ENCODE data around the gene PNPLA5. TPM values are rescaled to one million over a fixed set of nuclear protein-coding genes. Genes with fewer than 3 reads are reported as not detected.
"Not testable (repeated sequence)": the region's sequence is repeated elsewhere in the genome, so short reads cannot be mapped to it uniquely, and the experiment has no call there.

PNPLA5 gene
- polyA plus RNA-seq, 1 experiment = not detected

GRCh38 chr22:43911351-43911750 lies 19.5 kb upstream of the PNPLA5 start:
- ChIA-PET POLR2A (no interaction called here), CTCF (no interaction called here)
- DNase-seq (ENCODE audit: low read depth) = no peak
- TF ChIP-seq CTCF (IDR thresholded peaks at IDR 0.05; ENCODE audit: insufficient read depth, low read depth, low read length) = no peak
- no peaks in the 10 kb centered on the region for H3K36me3 ChIP-seq (ENCODE audit: control insufficient read depth, insufficient read depth, low read length)
- H3K27me3 ChIP-seq (ENCODE audit: control insufficient read depth, insufficient read depth, low read length) = peaks cover 10% of the 10 kb centered on the region
- H3K4me3 ChIP-seq (ENCODE audit: low read depth, low read length) = no peak overlapping the region

GRCh38 chr22:43910178-43910695 lies 18.4 kb upstream of the PNPLA5 start:
- H3K27me3 ChIP-seq (ENCODE audit: control insufficient read depth, insufficient read depth, low read length) = peaks cover 10% of the 10 kb centered on the region
- ChIA-PET CTCF (no interaction called here), POLR2A (no interaction called here)
- H3K4me3 ChIP-seq (ENCODE audit: low read depth, low read length) = no peak overlapping the region
- H3K36me3 ChIP-seq (ENCODE audit: control insufficient read depth, insufficient read depth, low read length) = no peaks in the 10 kb centered on the region
- no peak for TF ChIP-seq CTCF (IDR thresholded peaks at IDR 0.05; ENCODE audit: insufficient read depth, low read depth, low read length)
- no peak for DNase-seq (ENCODE audit: low read depth)

- H3K4me3 ChIP-seq (ENCODE audit: low read depth, low read length) = no peak overlapping the region
- no peaks in the 10 kb centered on the region for H3K36me3 ChIP-seq (ENCODE audit: control insufficient read depth, insufficient read depth, low read length)
- H3K27me3 ChIP-seq (ENCODE audit: control insufficient read depth, insufficient read depth, low read length) = peaks cover 10% of the 10 kb centered on the region
- ChIA-PET CTCF (no interaction called here), POLR2A (no interaction called here)
- DNase-seq (ENCODE audit: low read depth) = no peak
- no peak for TF ChIP-seq CTCF (IDR thresholded peaks at IDR 0.05; ENCODE audit: insufficient read depth, low read depth, low read length)
Observed at GRCh38 chr22:43909708-43910107, 17.9 kb upstream of the PNPLA5 start.

GRCh38 chr22:43905681-43906080 lies 13.9 kb upstream of the PNPLA5 start:
- ChIA-PET CTCF (interaction anchor here (0.6 to 1.2 kb wide), 7 partner anchors 8 to 215 kb away, joined by 3 to 7 read pairs (median 3); no protein-coding TSS in a partner anchor), POLR2A (no interaction called here)
- Histone ChIP-seq H3K36me3 (ENCODE audit: control insufficient read depth, insufficient read depth, low read length) (no peaks in the 10 kb centered on the region), H3K27me3 (ENCODE audit: control insufficient read depth, insufficient read depth, low read length) (peaks cover 5% of the 10 kb centered on the region), H3K4me3 (ENCODE audit: low read depth, low read length) (no peak overlapping the region)
- no peak for DNase-seq (ENCODE audit: low read depth)
- TF ChIP-seq CTCF (IDR thresholded peaks at IDR 0.05; ENCODE audit: insufficient read depth, low read depth, low read length) = no peak

GRCh38 chr22:43904412-43904811 lies 12.6 kb upstream of the PNPLA5 start:
- CTCF ChIA-PET = interaction anchor here (0.7 to 2.5 kb wide), 6 partner anchors 10 to 38 kb away, joined by 3 to 12 read pairs (median 4); partner anchors contain the start of gene PNPLA3
- POLR2A ChIA-PET = not testable (repeated sequence)

GRCh38 chr22:43903033-43903432 lies 11.2 kb upstream of the PNPLA5 start:
- not testable (repeated sequence) for H3K36me3 ChIP-seq (ENCODE audit: control insufficient read depth, insufficient read depth, low read length); H3K27me3 ChIP-seq (ENCODE audit: control insufficient read depth, insufficient read depth, low read length); H3K4me3 ChIP-seq (ENCODE audit: low read depth, low read length); DNase-seq (ENCODE audit: low read depth)
- ChIA-PET POLR2A (interaction anchor here (0.7 kb wide), 1 partner anchor 727 kb away, joined by 3 read pairs; no protein-coding TSS in a partner anchor), CTCF (interaction anchor here (0.6 to 2.5 kb wide), 8 partner anchors 12 to 77 kb away, joined by 3 to 12 read pairs (median 5); partner anchors contain the start of gene PNPLA3)

More at GRCh38 chr22:43904412-43904811, 12.6 kb upstream of the PNPLA5 start:
- not testable (repeated sequence) for H3K36me3 ChIP-seq (ENCODE audit: control insufficient read depth, insufficient read depth, low read length); H3K27me3 ChIP-seq (ENCODE audit: control insufficient read depth, insufficient read depth, low read length); DNase-seq (ENCODE audit: low read depth); H3K4me3 ChIP-seq (ENCODE audit: low read depth, low read length)
- TF ChIP-seq CTCF (IDR thresholded peaks at IDR 0.05; ENCODE audit: insufficient read depth, low read depth, low read length) = peak; percentile 40
